HL-60 (cell line): ENCODE data around the gene MAP3K1.

Experiments used
- DNase-seq, 2 experiments: peaks; one replicate each; pipeline ENCODE4 v3.0.0-alpha.2; 2010 to 2020; ENCODE audit warnings: low read depth in 1 of 2, low spot score in 1 of 2
- H3K27ac ChIP-seq: fragments of 250-450 bp; sonication (Bioruptor Pico); replicated peaks from 2 replicates; pipeline ENCODE4 v1.5.1; 2020; ENCODE audit warnings: mild to moderate bottlenecking, moderate library complexity
- H3K27me3 ChIP-seq: fragments of 250-450 bp; sonication (Bioruptor Pico); 2 replicates; pipeline ENCODE4 v1.5.1; 2021; ENCODE audit warnings: mild to moderate bottlenecking, moderate library complexity; ENCODE audit not compliant: insufficient read depth, poor library complexity, severe bottlenecking
- H3K4me3 ChIP-seq: replicated peaks from 2 replicates; pipeline ENCODE4 v1.5.1; 2011; ENCODE audit warnings: mild to moderate bottlenecking, control low read depth, low read length; ENCODE audit not compliant: insufficient read depth
- CTCF ChIP-seq: IDR thresholded peaks from one replicate; pipeline ENCODE4 v1.5.1; 2011; ENCODE audit warnings: low read length, control low read depth, inconsistent platforms; ENCODE audit not compliant: insufficient read depth
- GABPA ChIP-seq: IDR thresholded peaks from 2 replicates; pipeline ENCODE4 v1.6.1; 2012; ENCODE audit warnings: low read depth
- POLR2AphosphoS5 ChIP-seq: IDR thresholded peaks from 2 replicates; pipeline ENCODE4 v1.6.1; 2012; ENCODE audit warnings: low read depth
- REST ChIP-seq: IDR thresholded peaks from 2 replicates; pipeline ENCODE4 v1.6.1; 2012; ENCODE audit warnings: low read depth; ENCODE audit not compliant: insufficient replicate concordance
- SPI1 ChIP-seq: IDR thresholded peaks from 2 replicates; pipeline ENCODE4 v1.6.1; 2012; ENCODE audit warnings: low read depth, mild to moderate bottlenecking, borderline replicate concordance

The MAP3K1 gene

GRCh38 chr5:56783261-56783660, 32.1 kb upstream of the MAP3K1 start:
- DNase-seq: no peak
- H3K27ac ChIP-seq: no peak overlapping the region
- no peak for TF ChIP-seq CTCF
- no peak for TF ChIP-seq GABPA
- no peak for TF ChIP-seq REST
- TF ChIP-seq POLR2AphosphoS5: no peak
- TF ChIP-seq SPI1: no peak
- H3K27me3 ChIP-seq: no peaks in the 10 kb centered on the region
- no peak overlapping the region for H3K4me3 ChIP-seq

- Histone ChIP-seq H3K27me3 (no peaks in the 10 kb centered on the region), H3K27ac (no peak overlapping the region), H3K4me3 (no peak overlapping the region)
- TF ChIP-seq CTCF: no peak
- no peak for TF ChIP-seq REST
- no peak for DNase-seq
Measured at GRCh38 chr5:56786346-56786745, 29.0 kb upstream of the MAP3K1 start.

- H3K27me3 ChIP-seq: no peaks in the 10 kb centered on the region
- H3K27ac ChIP-seq: no peak overlapping the region
- H3K4me3 ChIP-seq: no peak overlapping the region
- no peak for DNase-seq
- no peak for TF ChIP-seq POLR2AphosphoS5
- no peak for TF ChIP-seq SPI1
- no peak for TF ChIP-seq REST
- no peak for TF ChIP-seq GABPA
- TF ChIP-seq CTCF: no peak
Measured at GRCh38 chr5:56791396-56791795, 24.0 kb upstream of the MAP3K1 start.
